Liver (tissue), 3 donors: ENCODE data around the gene LRRFIP1.

Source experiments
- SP1 ChIP-seq: IDR thresholded peaks from 2 replicates; pipeline ENCODE4 v1.6.1; 2018; ENCODE audit warnings: antibody characterized with exemption, mild to moderate bottlenecking
- TF ChIP-seq, protein P1 (sequence below): fragments of 150-350 bp; IDR thresholded peaks from 2 replicates; pipeline ENCODE4 v1.5.1; 2017; ENCODE audit warnings: improper control_type of control experiment, low read depth, low read length; ENCODE audit not compliant: missing input control
- TF ChIP-seq, protein P2 (sequence below): IDR thresholded peaks from 2 replicates; pipeline ENCODE4 v1.6.1; 2016; ENCODE audit warnings: antibody characterized with exemption
- TF ChIP-seq, protein P3 (sequence below): IDR thresholded peaks from 2 replicates; pipeline ENCODE4 v1.6.1; 2016; ENCODE audit warnings: antibody characterized with exemption
- donor health status: healthy.
- donor health status: healthy.

DNA sequence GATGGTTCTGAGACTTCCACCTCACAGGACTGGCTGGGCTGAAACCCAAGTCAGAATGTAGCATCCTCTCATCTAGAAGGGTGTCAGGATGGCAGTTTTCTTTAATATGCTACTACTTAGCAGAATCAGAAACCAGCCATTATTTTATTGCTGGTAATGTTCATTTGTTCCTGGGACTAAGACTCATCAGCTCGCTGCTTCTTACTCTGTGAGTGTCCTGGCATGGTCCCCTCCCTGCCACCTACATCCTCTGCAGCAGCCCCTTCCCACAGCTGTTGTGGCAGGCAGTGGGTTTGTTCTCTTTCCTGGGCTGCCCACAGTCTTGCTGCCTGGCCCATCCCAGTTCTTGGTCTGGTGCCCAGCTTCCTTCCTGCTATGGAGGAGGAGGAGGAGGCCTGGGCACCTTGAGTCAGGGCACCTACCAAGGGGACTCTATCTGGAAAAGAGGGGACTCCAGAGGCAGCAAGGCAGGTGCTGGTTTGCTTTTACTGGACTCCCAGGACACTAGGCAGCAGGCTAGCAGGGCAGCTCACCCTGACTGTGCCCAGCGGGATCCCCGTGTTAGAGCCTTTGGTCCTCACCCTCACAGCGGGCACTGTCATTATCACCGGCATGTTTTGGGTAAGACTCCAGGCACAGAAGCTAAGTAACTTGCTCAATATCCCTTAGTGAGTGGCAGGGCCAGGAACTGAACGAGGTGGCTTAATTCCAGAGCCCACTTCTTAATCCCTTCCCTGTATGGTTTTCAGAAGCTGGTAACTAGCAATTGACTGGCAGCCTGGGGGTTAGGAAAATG is 62.1 kb downstream of the LRRFIP1 start:
- TF ChIP-seq SP1: no peak
- TF ChIP-seq, protein P1, sequence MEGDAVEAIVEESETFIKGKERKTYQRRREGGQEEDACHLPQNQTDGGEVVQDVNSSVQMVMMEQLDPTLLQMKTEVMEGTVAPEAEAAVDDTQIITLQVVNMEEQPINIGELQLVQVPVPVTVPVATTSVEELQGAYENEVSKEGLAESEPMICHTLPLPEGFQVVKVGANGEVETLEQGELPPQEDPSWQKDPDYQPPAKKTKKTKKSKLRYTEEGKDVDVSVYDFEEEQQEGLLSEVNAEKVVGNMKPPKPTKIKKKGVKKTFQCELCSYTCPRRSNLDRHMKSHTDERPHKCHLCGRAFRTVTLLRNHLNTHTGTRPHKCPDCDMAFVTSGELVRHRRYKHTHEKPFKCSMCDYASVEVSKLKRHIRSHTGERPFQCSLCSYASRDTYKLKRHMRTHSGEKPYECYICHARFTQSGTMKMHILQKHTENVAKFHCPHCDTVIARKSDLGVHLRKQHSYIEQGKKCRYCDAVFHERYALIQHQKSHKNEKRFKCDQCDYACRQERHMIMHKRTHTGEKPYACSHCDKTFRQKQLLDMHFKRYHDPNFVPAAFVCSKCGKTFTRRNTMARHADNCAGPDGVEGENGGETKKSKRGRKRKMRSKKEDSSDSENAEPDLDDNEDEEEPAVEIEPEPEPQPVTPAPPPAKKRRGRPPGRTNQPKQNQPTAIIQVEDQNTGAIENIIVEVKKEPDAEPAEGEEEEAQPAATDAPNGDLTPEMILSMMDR: no peak
- TF ChIP-seq, protein P2, sequence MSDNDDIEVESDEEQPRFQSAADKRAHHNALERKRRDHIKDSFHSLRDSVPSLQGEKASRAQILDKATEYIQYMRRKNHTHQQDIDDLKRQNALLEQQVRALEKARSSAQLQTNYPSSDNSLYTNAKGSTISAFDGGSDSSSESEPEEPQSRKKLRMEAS: no peak
- TF ChIP-seq, protein P3, sequence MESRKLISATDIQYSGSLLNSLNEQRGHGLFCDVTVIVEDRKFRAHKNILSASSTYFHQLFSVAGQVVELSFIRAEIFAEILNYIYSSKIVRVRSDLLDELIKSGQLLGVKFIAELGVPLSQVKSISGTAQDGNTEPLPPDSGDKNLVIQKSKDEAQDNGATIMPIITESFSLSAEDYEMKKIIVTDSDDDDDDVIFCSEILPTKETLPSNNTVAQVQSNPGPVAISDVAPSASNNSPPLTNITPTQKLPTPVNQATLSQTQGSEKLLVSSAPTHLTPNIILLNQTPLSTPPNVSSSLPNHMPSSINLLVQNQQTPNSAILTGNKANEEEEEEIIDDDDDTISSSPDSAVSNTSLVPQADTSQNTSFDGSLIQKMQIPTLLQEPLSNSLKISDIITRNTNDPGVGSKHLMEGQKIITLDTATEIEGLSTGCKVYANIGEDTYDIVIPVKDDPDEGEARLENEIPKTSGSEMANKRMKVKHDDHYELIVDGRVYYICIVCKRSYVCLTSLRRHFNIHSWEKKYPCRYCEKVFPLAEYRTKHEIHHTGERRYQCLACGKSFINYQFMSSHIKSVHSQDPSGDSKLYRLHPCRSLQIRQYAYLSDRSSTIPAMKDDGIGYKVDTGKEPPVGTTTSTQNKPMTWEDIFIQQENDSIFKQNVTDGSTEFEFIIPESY: no peak
